OCI-LY7 (cell line): Measurements from ENCODE around the gene SPAG5.

Source experiments
- EZH2phosphoT487 ChIP-seq: fragments of 200-600 bp; sonication (generic); IDR thresholded peaks from 2 replicates; pipeline ENCODE4 v1.6.1; 2018; ENCODE audit warnings: low read depth, borderline replicate concordance, mild to moderate bottlenecking, mixed run types, antibody characterized with exemption, low read length, moderate library complexity, mixed read lengths
- TF ChIP-seq, protein P1 (sequence below): fragments of 200-600 bp; sonication (generic); conservative IDR thresholded peaks from 2 replicates; pipeline ENCODE4 v1.5.1; 2014; ENCODE audit warnings: mild to moderate bottlenecking, antibody characterized with exemption, low read length, moderate library complexity, mixed read lengths

DNA sequence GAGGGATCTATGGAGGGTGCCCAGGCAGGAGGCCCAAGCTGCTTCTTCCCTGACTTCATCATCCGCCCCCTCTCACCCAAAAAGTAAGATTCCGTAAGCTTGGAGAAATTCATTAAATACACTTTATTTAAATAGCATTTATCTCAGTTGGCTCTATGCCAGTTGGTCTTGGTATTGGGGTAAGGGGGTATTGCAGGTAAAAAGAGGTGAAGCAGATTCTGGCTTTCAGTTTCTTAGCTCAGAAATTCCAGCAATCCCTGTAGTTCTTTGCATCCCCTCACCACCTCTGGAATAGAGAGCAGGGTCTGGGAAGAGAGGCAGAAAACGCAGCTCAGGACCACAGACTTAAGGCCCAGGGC is 21.4 kb downstream of the SPAG5 start:
- TF ChIP-seq, protein P1, sequence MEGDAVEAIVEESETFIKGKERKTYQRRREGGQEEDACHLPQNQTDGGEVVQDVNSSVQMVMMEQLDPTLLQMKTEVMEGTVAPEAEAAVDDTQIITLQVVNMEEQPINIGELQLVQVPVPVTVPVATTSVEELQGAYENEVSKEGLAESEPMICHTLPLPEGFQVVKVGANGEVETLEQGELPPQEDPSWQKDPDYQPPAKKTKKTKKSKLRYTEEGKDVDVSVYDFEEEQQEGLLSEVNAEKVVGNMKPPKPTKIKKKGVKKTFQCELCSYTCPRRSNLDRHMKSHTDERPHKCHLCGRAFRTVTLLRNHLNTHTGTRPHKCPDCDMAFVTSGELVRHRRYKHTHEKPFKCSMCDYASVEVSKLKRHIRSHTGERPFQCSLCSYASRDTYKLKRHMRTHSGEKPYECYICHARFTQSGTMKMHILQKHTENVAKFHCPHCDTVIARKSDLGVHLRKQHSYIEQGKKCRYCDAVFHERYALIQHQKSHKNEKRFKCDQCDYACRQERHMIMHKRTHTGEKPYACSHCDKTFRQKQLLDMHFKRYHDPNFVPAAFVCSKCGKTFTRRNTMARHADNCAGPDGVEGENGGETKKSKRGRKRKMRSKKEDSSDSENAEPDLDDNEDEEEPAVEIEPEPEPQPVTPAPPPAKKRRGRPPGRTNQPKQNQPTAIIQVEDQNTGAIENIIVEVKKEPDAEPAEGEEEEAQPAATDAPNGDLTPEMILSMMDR: no peak
- TF ChIP-seq EZH2phosphoT487: no peak
